Measurements from ENCODE around the gene GADD45G.

The GADD45G gene

DNA sequence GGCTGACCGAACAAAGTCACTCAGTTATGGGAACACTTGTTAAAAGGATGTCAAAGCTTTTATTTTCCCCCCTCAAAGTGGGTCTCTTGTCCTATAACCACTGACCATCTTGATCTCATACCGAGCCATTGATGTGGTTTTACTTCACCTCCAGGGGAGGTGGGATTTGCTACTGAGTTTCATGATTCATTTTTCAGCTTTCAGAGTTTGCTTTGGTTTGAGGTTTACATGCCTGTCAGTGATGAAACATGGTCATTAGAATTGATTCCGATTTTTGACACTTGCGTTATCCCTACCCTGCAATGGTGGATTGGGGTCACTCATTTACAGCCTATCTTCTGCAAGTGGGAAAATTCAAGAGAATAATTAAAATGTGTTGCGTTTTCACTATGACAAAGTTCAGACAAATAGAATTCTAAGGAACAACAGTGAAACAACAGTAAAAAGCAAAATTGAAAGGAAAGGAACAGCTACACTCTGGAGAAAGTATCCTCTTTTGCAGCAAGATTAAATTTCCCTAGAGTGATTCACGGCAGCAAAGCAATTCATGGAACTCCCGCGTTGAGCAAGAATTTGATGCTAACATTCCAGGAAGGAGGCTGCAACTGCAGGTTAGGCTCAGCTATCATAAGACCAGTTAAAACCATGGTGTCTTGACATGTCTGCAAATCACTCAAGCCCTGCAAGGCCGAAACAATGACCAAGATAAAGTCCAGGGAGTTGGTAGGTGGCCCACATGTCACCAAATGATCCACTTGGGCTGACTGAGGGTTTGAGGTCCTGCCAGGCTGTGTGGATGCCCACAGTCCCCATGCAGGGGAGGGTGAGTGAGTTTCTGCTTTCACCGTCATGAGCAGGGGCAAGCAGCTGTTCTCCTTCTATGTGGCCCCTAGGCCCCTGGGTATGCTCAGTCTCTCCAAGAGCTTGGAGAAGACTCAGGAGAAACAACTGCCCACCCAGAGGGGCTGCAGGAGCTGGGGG, 9.4 kb downstream of the GADD45G start:
- TF ChIP-seq, protein P1, sequence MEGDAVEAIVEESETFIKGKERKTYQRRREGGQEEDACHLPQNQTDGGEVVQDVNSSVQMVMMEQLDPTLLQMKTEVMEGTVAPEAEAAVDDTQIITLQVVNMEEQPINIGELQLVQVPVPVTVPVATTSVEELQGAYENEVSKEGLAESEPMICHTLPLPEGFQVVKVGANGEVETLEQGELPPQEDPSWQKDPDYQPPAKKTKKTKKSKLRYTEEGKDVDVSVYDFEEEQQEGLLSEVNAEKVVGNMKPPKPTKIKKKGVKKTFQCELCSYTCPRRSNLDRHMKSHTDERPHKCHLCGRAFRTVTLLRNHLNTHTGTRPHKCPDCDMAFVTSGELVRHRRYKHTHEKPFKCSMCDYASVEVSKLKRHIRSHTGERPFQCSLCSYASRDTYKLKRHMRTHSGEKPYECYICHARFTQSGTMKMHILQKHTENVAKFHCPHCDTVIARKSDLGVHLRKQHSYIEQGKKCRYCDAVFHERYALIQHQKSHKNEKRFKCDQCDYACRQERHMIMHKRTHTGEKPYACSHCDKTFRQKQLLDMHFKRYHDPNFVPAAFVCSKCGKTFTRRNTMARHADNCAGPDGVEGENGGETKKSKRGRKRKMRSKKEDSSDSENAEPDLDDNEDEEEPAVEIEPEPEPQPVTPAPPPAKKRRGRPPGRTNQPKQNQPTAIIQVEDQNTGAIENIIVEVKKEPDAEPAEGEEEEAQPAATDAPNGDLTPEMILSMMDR (IDR thresholded peaks at IDR 0.05) = no peak

DNA sequence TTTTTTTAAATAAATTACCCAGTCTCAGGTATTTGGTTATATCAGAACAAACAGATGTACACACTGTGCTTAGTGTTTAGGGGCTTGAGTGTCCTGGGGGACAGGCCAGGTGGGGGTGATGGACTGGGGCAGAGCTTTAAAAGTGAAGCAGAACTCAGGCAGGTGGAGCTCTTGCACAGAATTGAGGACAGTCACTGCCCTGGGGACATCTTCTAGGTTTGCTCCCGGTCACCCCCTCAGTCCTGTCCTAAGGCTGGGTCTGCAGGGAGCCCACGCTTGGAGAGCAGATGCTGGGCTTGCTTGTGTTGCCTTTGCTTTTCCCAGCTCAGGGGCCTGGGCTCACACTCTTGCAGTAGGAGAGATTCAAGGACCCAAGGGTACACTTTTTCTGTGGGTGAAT, 10.8 kb downstream of the GADD45G start:
- TF ChIP-seq, protein P1 (IDR thresholded peaks at IDR 0.05) = no peak

DNA sequence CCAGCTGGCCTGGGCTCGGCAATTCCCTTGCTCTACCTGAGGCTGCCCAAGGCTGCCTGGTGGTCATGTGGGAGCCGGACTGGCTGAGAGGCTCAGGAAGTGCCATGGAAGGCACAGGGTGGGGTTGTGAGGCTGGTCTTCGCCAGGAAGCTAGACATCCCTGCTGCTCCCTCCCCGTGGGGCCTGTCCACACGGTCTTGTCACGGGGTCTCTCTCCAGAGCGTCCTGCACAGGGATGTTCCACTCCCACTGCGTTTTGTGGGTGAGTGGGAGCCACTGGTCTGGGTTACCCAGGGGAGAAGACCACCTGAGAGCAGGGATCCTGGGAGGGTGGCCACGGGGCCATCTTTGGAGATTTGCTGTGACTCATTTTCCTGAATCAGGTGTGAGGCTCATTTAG, 11.6 kb downstream of the GADD45G start:
- TF ChIP-seq, protein P1 (IDR thresholded peaks at IDR 0.05) = no peak

DNA sequence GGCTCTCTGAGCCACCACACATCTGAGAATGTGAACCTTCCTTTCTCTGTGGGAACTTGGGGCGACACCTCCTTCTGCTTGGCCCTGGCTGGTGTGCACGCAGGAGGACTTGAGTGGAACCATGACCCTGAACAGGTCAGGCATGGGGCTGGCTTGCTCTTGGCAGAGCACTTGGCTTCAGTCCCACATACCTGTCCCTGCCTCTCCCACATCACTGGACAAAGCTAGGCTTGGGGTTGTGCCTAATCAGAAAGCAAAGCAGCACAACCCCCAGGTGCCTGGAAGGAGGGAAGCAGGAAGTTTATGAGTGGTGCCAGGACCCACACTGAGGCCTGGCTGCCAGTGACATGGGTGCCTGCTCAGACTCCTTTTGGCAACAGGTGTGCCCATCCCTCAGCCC, 13.2 kb downstream of the GADD45G start:
- TF ChIP-seq, protein P1 (IDR thresholded peaks at IDR 0.05) = no peak

DNA sequence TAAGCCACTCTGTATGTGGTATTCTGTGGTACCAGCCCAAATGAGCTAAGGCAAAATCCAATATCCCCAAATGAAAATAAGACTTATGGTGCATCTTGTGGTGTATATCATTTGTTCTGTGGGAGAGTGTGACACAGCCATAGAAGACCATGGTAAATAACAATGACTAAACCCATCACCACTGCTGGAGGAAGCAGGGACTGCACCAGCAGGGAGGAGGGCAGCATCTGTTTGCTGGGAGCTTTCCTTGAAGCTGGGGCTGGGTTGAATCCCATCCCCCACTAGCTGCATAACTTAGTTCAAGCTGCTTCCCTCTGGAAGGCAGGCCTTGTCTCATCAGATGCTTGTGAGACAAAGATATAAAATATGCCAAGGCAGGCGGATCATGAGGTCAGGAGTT, 14.2 kb downstream of the GADD45G start:
- TF ChIP-seq, protein P1 (IDR thresholded peaks at IDR 0.05) = no peak

DNA sequence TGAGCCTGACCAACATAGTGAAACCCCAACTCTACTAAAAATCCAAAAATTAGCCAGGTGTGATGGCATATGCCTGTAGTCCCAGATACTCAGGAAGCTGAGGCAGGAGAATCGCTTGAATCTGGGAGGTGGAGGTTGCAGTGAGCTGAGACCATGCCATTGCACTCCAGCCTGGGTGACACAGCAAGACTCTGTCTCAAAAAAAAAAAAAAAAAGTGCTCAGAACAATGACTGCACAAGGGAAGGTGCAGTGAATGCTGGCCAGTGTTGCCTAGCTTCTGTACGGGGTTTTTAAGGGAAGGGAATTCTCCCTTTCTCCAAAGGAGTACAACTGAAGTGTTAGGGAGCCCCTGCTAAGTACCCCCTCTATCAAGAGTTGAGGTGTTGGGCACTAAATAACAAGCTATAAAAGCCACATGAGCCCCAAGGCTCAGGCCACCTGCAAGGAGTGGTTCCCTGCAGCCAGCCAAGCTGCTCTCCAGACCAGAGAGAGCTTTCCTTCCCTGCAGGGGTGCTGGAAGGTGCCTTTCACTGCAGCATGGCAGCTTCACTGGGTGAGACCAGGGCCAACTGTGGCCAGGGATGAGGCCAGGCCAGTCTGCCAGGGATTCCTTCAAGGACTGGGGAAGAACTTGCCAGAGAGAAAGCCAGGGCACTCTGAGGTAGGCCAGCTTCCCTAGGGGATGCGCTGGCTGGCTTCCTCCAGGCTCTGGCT, 14.8 kb downstream of the GADD45G start:
- TF ChIP-seq, protein P1 (IDR thresholded peaks at IDR 0.05) = no peak

DNA sequence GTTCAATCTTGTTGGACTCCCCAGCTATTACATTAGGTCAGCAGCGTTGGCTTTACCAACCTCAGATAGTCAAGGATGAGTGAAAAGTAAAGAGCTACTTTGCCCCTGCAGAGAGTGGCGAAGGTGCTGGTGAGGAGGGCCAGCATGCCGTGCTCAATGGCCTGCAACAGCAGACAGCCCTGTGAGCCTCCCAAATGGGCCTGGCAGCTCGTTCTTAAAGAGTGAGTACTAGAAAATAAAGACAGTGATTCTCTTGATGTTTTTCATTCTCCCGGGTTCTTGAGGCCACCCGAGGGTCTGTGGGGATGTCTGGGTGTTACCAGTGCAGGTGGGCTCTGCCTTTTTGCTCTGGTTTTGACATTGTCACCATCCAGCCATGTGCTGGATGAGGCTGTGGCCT, 16.2 kb downstream of the GADD45G start:
- TF ChIP-seq, protein P1 (IDR thresholded peaks at IDR 0.05) = no peak

Data from LNCAP (cell line).